Stomach (tissue), 4 donors: ENCODE measurements around the gene SPDEF.

Source experiments
- EP300 ChIP-seq: sonication (generic); formaldehyde crosslinking; IDR thresholded peaks from one replicate; pipeline ENCODE4 v1.6.1; 2017; ENCODE audit warnings: antibody characterized with exemption
- TF ChIP-seq, protein P1 (sequence below), 7 experiments: fragments of 450-650 bp in 4 of 7; fragments of 200-600 bp in 3 of 7; sonication (generic) in 3 of 7; IDR thresholded peaks; one replicate each; pipeline ENCODE4 v1.5.1; 2016 to 2019; ENCODE audit warnings: antibody characterized with exemption in 7 of 7, control low read depth in 2 of 7, mild to moderate bottlenecking in 1 of 7

DNA sequence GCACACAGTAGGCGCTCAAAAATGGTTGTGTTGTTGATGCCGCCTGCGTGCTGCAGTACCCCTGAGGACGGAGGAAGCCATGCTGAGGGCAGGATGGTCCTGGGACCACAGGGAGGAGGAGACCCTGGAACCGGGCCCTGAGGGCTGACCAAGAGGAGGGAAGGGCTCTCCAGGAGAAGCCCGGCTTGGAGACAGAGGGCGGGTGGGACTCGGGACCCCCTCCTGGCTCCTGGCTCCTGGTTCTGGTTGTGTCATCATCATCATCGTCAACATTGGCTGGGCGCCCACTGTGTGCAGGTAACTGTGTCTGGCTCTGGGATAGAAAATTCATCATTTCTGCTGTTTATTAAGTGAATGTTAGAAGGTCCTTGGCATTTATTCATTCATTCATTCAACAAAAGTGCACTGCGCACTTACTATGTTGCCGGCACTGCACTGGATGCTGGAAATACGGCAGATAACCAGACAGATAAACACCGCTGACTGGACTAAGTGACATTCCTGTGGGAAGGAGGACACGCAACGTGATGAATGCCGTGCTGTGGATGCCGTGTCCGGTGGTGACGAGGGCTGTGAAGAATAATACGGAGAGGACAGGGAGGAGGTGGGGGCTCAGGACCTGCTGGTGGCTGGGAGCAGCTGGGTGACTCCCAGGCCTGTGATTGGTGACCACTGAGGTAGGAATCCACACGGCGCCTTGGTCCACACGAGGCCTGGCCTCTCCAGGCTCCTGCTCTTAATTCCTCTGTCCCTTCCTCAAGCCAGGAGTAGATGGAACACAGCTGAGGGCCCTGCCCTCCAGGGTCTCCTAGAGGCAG is 35.3 kb downstream of the SPDEF start:
- TF ChIP-seq, protein P1, sequence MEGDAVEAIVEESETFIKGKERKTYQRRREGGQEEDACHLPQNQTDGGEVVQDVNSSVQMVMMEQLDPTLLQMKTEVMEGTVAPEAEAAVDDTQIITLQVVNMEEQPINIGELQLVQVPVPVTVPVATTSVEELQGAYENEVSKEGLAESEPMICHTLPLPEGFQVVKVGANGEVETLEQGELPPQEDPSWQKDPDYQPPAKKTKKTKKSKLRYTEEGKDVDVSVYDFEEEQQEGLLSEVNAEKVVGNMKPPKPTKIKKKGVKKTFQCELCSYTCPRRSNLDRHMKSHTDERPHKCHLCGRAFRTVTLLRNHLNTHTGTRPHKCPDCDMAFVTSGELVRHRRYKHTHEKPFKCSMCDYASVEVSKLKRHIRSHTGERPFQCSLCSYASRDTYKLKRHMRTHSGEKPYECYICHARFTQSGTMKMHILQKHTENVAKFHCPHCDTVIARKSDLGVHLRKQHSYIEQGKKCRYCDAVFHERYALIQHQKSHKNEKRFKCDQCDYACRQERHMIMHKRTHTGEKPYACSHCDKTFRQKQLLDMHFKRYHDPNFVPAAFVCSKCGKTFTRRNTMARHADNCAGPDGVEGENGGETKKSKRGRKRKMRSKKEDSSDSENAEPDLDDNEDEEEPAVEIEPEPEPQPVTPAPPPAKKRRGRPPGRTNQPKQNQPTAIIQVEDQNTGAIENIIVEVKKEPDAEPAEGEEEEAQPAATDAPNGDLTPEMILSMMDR (IDR thresholded peaks at IDR 0.05): no peak
- no peak for TF ChIP-seq EP300
